OCI-LY7 (cell line): Measurements from ENCODE around the gene PKP1. TPM values are rescaled to one million over a fixed set of nuclear protein-coding genes. Genes with fewer than 3 reads are reported as not detected.

ENCODE experiments used
- BruUV-seq: library from RNA; stranded (reverse); fragments of 400-500 nt; replicated peaks from 2 replicates; lab custom pipeline; 2021; lab: Mats Ljungman, UMichigan
- CTCF ChIA-PET: fragments of 300-600 bp; sonication (Branson Sonifier 250); formaldehyde crosslinking; loops from one replicate; lab custom pipeline; 2022; ENCODE audit warnings: antibody characterized with exemption; ENCODE audit not compliant: unreplicated experiment; lab: Charles Lee
- POLR2A ChIA-PET: fragments of 300-600 bp; sonication (Branson Sonifier 250); formaldehyde crosslinking; loops from one replicate; lab custom pipeline; 2022; ENCODE audit warnings: antibody characterized with exemption; lab: Charles Lee
- DNase-seq: peaks from one replicate; pipeline ENCODE4 v3.0.0-alpha.2; 2015; ENCODE audit warnings: low spot score
- H2AFZ ChIP-seq: fragments of 200-600 bp; sonication (generic), shearing (Covaris generic); 2 replicates; pipeline ENCODE4 v1.6.1; 2014; ENCODE audit warnings: mild to moderate bottlenecking, antibody characterized with exemption, low read length, moderate library complexity
- H3K27ac ChIP-seq: fragments of 200-600 bp; sonication (generic); 2 replicates; pipeline ENCODE4 v1.5.1; 2014; ENCODE audit warnings: mixed run types, low read depth, mild to moderate bottlenecking, moderate library complexity, low read length, inconsistent platforms; ENCODE audit not compliant: poor library complexity, severe bottlenecking
- H3K36me3 ChIP-seq: fragments of 200-600 bp; sonication (generic); 2 replicates; pipeline ENCODE4 v1.6.1; 2014; ENCODE audit warnings: mild to moderate bottlenecking, antibody characterized with exemption, low read length, moderate library complexity, mixed read lengths; ENCODE audit not compliant: insufficient read depth
- H3K4me1 ChIP-seq: fragments of 200-600 bp; sonication (generic); 2 replicates; pipeline ENCODE4 v1.5.1; 2014; ENCODE audit warnings: mild to moderate bottlenecking, low read length; ENCODE audit not compliant: insufficient read depth, poor library complexity, severe bottlenecking
- H3K4me2 ChIP-seq: fragments of 200-600 bp; sonication (generic); 2 replicates; pipeline ENCODE4 v1.6.1; 2014; ENCODE audit warnings: mild to moderate bottlenecking, low read length
- H3K4me3 ChIP-seq: fragments of 200-600 bp; sonication (generic); 2 replicates; pipeline ENCODE4 v1.5.1; 2014; ENCODE audit warnings: mild to moderate bottlenecking, low read depth, low read length; ENCODE audit not compliant: poor library complexity, severe bottlenecking
- H3K79me2 ChIP-seq: fragments of 200-600 bp; sonication (generic); 2 replicates; pipeline ENCODE4 v1.6.1; 2016; ENCODE audit warnings: low read depth, mild to moderate bottlenecking, low read length, moderate library complexity, mixed read lengths; ENCODE audit not compliant: insufficient read depth
- H3K9me2 ChIP-seq: fragments of 200-600 bp; sonication (generic); 2 replicates; pipeline ENCODE4 v1.6.1; 2016; ENCODE audit warnings: mild to moderate bottlenecking, low read length, mixed read lengths; ENCODE audit not compliant: insufficient read depth
- H3K9me3 ChIP-seq: fragments of 200-600 bp; sonication (generic); 2 replicates; pipeline ENCODE4 v1.6.1; 2014; ENCODE audit warnings: mild to moderate bottlenecking, mixed run types, low read length, mixed read lengths
- H4K20me1 ChIP-seq: fragments of 200-600 bp; sonication (generic); 2 replicates; pipeline ENCODE4 v1.6.1; 2014; ENCODE audit warnings: mild to moderate bottlenecking, antibody characterized with exemption, low read length, moderate library complexity, mixed read lengths; ENCODE audit not compliant: insufficient read depth
- EZH2phosphoT487 ChIP-seq: fragments of 200-600 bp; sonication (generic); IDR thresholded peaks from 2 replicates; pipeline ENCODE4 v1.6.1; 2018; ENCODE audit warnings: low read depth, borderline replicate concordance, mild to moderate bottlenecking, mixed run types, antibody characterized with exemption, low read length, moderate library complexity, mixed read lengths
- intact Hi-C: fragments of 100-400 bp; cut with micrococcal nuclease; formaldehyde crosslinking; loops from one replicate; pipeline ENCODE4 v1.10.0; 2022; ENCODE audit not compliant: unreplicated experiment
- total RNA-seq, 2 experiments: library from RNA; depleted of rRNA in 1 of 2; stranded (reverse); fragments of >200 nt in 1 of 2; shearing (Covaris generic) in 1 of 2; gene quantifications; 2 replicates each; pipeline ENCODE4 v1.2.3, GENCODE V29; 2014 to 2022
- TF ChIP-seq, protein P1 (sequence below): fragments of 200-600 bp; sonication (generic); conservative IDR thresholded peaks from 2 replicates; pipeline ENCODE4 v1.5.1; 2014; ENCODE audit warnings: mild to moderate bottlenecking, antibody characterized with exemption, low read length, moderate library complexity, mixed read lengths

PKP1 gene
- total RNA-seq, 2 experiments from 2014 or later: not detected

DNA sequence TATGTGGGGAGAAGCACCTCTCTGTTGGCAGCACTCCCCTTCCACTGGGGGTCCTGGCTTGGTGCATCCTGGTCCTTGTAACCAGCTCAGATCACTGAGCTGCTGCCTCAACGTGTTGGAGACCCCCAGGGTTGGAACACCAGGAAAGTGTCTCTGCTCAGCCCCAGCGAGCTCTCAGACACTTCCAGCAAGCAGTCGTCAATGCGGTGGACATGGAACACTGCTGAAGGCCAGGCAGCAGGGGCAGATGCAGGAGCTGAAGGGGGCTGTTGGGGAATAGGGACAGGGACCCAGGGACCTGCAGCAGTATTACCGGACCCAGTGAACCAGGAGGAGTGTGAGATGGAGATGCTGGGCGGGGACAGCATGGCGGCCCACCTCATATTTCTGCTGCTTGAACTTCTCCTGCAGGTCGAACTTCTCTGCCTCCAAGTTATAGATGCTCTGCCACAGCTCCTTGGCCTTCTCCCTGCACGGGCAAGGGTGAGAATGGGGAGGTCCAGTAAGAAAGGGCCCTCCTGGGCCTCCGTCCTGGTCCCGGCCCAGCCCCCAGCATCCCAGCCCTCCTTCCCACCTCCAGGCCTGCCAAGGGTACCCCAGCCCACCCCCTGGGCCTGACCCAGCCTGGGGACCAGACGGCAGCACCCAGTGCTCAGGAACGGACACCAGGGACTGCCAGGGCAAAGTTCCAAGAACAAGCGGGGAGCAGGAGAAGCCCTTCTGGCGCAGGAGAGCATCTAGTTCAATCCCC lies 77.8 kb downstream of the PKP1 start:
- Histone ChIP-seq H3K79me2 (no peaks in the 10 kb centered on the region), H3K36me3 (no peaks in the 10 kb centered on the region), H3K27ac (no peak overlapping the region), H2AFZ (no peak overlapping the region), H3K9me2 (no peaks in the 10 kb centered on the region), H3K4me1 (no peaks in the 10 kb centered on the region), H4K20me1 (no peaks in the 10 kb centered on the region), H3K4me3 (no peak overlapping the region), H3K4me2 (no peak overlapping the region), H3K9me3 (no peaks in the 10 kb centered on the region)
- no peak for TF ChIP-seq EZH2phosphoT487
- TF ChIP-seq, protein P1, sequence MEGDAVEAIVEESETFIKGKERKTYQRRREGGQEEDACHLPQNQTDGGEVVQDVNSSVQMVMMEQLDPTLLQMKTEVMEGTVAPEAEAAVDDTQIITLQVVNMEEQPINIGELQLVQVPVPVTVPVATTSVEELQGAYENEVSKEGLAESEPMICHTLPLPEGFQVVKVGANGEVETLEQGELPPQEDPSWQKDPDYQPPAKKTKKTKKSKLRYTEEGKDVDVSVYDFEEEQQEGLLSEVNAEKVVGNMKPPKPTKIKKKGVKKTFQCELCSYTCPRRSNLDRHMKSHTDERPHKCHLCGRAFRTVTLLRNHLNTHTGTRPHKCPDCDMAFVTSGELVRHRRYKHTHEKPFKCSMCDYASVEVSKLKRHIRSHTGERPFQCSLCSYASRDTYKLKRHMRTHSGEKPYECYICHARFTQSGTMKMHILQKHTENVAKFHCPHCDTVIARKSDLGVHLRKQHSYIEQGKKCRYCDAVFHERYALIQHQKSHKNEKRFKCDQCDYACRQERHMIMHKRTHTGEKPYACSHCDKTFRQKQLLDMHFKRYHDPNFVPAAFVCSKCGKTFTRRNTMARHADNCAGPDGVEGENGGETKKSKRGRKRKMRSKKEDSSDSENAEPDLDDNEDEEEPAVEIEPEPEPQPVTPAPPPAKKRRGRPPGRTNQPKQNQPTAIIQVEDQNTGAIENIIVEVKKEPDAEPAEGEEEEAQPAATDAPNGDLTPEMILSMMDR: no peak
- ChIA-PET CTCF (interaction anchor here (0.5 to 1.0 kb wide), 3 partner anchors 14 to 419 kb away, joined by 3 read pairs; no protein-coding TSS in a partner anchor), POLR2A (no interaction called here)
- BruUV-seq: no TSS peak
- intact Hi-C loops: loop anchor here (1.0 to 5.0 kb wide), 3 partner anchors 54 to 119 kb away; no protein-coding TSS in a partner anchor
- no peak for DNase-seq

DNA sequence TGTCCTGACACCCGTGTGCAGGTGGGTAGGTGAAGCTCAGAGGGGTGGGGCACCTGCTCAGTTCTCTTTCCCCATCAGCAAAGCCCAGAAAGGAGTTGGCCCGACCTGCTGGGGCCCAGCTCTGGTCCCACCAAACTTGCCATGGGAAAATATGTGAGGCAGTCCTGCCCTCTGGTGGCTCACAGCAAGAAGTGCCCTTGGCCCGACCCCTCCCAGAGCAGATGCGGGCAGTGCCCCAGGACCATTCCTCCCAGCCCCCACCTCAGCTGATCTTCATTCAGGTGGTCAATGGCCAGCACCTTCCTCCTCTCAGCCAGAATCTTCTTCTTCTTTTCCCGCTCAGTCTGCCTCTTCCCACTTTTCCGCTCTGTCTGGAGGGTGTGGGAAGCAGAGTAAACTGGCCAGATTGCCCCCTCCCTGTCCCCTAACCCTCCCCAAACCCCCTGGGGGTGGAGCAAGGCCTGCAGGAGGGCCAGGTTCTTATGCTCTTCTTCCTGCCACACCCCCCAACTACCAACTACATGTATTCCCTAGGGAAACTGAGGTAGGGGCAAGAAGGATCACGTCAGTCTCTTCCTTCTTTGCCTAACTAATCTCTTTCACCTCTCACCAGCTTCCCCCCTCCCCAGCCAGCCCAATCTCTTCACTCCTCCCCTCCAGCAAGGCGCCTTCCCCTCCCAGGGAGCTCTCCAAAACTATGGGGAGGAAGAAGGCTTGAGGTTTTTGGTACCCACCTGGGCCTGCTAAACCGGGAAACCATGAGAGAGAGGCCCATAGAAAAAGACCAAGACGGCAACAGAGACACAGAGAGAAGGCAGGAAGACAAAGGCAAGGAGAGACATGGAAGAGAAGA lies 78.6 kb downstream of the PKP1 start:
- Histone ChIP-seq H3K9me3 (no peaks in the 10 kb centered on the region), H3K36me3 (no peaks in the 10 kb centered on the region), H3K27ac (no peak overlapping the region), H4K20me1 (no peaks in the 10 kb centered on the region), H3K4me3 (no peak overlapping the region), H3K79me2 (no peaks in the 10 kb centered on the region), H3K9me2 (no peaks in the 10 kb centered on the region), H2AFZ (no peak overlapping the region), H3K4me2 (no peak overlapping the region), H3K4me1 (no peaks in the 10 kb centered on the region)
- peak; percentile 54 for DNase-seq
- POLR2A ChIA-PET: no interaction called here
- CTCF ChIA-PET: interaction anchor here (1.0 kb wide), 1 partner anchor 14 kb away, joined by 3 read pairs; no protein-coding TSS in a partner anchor
- BruUV-seq: no TSS peak
- intact Hi-C loops: loop anchor here (1.0 to 5.0 kb wide), 3 partner anchors 55 to 120 kb away; no protein-coding TSS in a partner anchor
- no peak for TF ChIP-seq EZH2phosphoT487
- TF ChIP-seq, protein P1: peak; percentile 85
